CD14-positive monocyte (primary cell): ENCODE measurements around the gene SLC25A39. TPM values are rescaled to one million over a fixed set of nuclear protein-coding genes. Genes with fewer than 3 reads are reported as not detected.
A peak's percentile ranks its signal among the peaks of the same experiment; 100 is the strongest.

Experiments used
- DNase-seq, 3 donors: peaks; one replicate each; pipeline ENCODE4 v3.0.0-alpha.2; 2011 to 2022
- H2AFZ ChIP-seq: 2 replicates; pipeline ENCODE4 v1.6.0; 2012; ENCODE audit warnings: mild to moderate bottlenecking, low read depth, low read length, inconsistent platforms; ENCODE audit not compliant: insufficient read depth, poor library complexity, severe bottlenecking
- H3K27ac ChIP-seq, 2 donors: 1 replicate in 1 of 2; 2 replicates in 1 of 2; pipeline ENCODE4 v1.5.1; 2012 to 2013; ENCODE audit warnings: low read length in 2 of 2, control low read depth in 1 of 2, inconsistent platforms in 1 of 2, low read depth in 1 of 2, mild to moderate bottlenecking in 1 of 2
- H3K27me3 ChIP-seq, 2 donors: one replicate each; pipeline versions ENCODE4 v1.6.0 to v1.6.1; 2011 to 2013; ENCODE audit warnings: low read length in 2 of 2; ENCODE audit not compliant: control insufficient read depth in 2 of 2, insufficient read depth in 2 of 2
- H3K36me3 ChIP-seq, 2 donors: replicated peaks in 1 of 2; 1 replicate in 1 of 2; 2 replicates in 1 of 2; pipeline versions ENCODE4 v1.5.1 to v1.6.1; 2012 to 2013; ENCODE audit warnings: low read length in 2 of 2, control low read depth in 1 of 2, inconsistent platforms in 1 of 2, mild to moderate bottlenecking in 1 of 2; ENCODE audit not compliant: insufficient read depth in 2 of 2, control insufficient read depth in 1 of 2
- H3K4me1 ChIP-seq, 2 donors: 1 replicate in 1 of 2; 2 replicates in 1 of 2; pipeline versions ENCODE4 v1.5.1 to v1.6.1; 2012 to 2013; ENCODE audit warnings: low read length in 2 of 2, control low read depth in 1 of 2, inconsistent platforms in 1 of 2, mild to moderate bottlenecking in 1 of 2, moderate library complexity in 1 of 2; ENCODE audit not compliant: insufficient read depth in 2 of 2, control insufficient read depth in 1 of 2
- H3K4me2 ChIP-seq: replicated peaks from 2 replicates; pipeline ENCODE3; 2012; ENCODE audit warnings: low read length, moderate library complexity, mild to moderate bottlenecking; ENCODE audit not compliant: poor library complexity, severe bottlenecking; ENCODE audit errors: extremely low read depth
- H3K4me3 ChIP-seq, 3 experiments: fragments of 200-600 bp in 1 of 3; sonication (generic) in 1 of 3; replicated peaks in 1 of 3; 1 replicate in 2 of 3; 2 replicates in 1 of 3; pipeline ENCODE4 v1.5.1; 2011 to 2013; ENCODE audit warnings: low read length in 3 of 3, mild to moderate bottlenecking in 3 of 3, control low read depth in 2 of 3, low read depth in 2 of 3, inconsistent platforms in 1 of 3, moderate library complexity in 1 of 3
- H3K79me2 ChIP-seq: 2 replicates; pipeline ENCODE4 v1.6.0; 2012; ENCODE audit warnings: mild to moderate bottlenecking, control low read depth, inconsistent platforms, low read length, moderate library complexity; ENCODE audit not compliant: insufficient read depth
- H3K9ac ChIP-seq: 2 replicates; pipeline ENCODE4 v1.6.0; 2017; ENCODE audit warnings: low read length, mild to moderate bottlenecking; ENCODE audit not compliant: insufficient read depth, poor library complexity, severe bottlenecking
- H3K9me3 ChIP-seq, 2 donors: replicated peaks in 1 of 2; 1 replicate in 1 of 2; 2 replicates in 1 of 2; pipeline versions ENCODE4 v1.5.1 to v1.6.1; 2012 to 2013; ENCODE audit warnings: low read length in 2 of 2, control low read depth in 1 of 2; ENCODE audit not compliant: control insufficient read depth in 1 of 2, insufficient read depth in 1 of 2
- H4K20me1 ChIP-seq: 2 replicates; pipeline ENCODE4 v1.6.0; 2012; ENCODE audit warnings: mild to moderate bottlenecking, low read length, control low read depth, moderate library complexity; ENCODE audit not compliant: insufficient read depth
- H3K27ac Mint-ChIP-seq, 7 donors: one replicate each; pipeline ENCODE4 v1.8.0; 2020; ENCODE audit warnings: mild to moderate bottlenecking in 7 of 7, mixed read lengths in 7 of 7, moderate library complexity in 6 of 7, inconsistent platforms in 2 of 7
- H3K27me3 Mint-ChIP-seq, 3 donors: one replicate each; pipeline ENCODE4 v1.8.0; 2021 to 2022; ENCODE audit warnings: low read depth in 3 of 3, mild to moderate bottlenecking in 3 of 3, mixed read lengths in 3 of 3, moderate library complexity in 3 of 3, inconsistent platforms in 1 of 3
- H3K36me3 Mint-ChIP-seq, 2 donors: one replicate each; pipeline ENCODE4 v1.8.0; 2020; ENCODE audit warnings: mixed read lengths in 2 of 2, inconsistent platforms in 1 of 2, mild to moderate bottlenecking in 1 of 2
- H3K4me1 Mint-ChIP-seq: one replicate; pipeline ENCODE4 v1.8.0; 2020; ENCODE audit warnings: mild to moderate bottlenecking, mixed read lengths
- H3K4me3 Mint-ChIP-seq, 2 donors: one replicate each; pipeline ENCODE4 v1.8.0; 2020; ENCODE audit warnings: mild to moderate bottlenecking in 2 of 2, mixed read lengths in 2 of 2, moderate library complexity in 1 of 2
- H3K9me3 Mint-ChIP-seq, 7 donors: one replicate each; pipeline ENCODE4 v1.8.0; 2020 to 2022; ENCODE audit warnings: mixed read lengths in 7 of 7, mild to moderate bottlenecking in 6 of 7, moderate library complexity in 6 of 7, inconsistent platforms in 2 of 7
- WGBS: methylation state at CpG from one replicate; pipeline ENCODE4 v1.1.5; 2013; ENCODE audit warnings: missing lambda C conversion rate; ENCODE audit not compliant: insufficient coverage; 5-methylcytosine and 5-hydroxymethylcytosine counted together
- intact Hi-C, 2 donors: fragments of 100-400 bp; cut with micrococcal nuclease; formaldehyde crosslinking; loops; one replicate each; pipeline versions ENCODE4 v1.15.0 to v1.15.1; 2023
- polyA plus RNA-seq, 3 donors: library from polyadenylated mRNA; depleted of rRNA in 1 of 3; unstranded in 2 of 3; stranded (reverse) in 1 of 3; fragments of 300-500 nt in 2 of 3; fragments of >200 nt in 1 of 3; fragmentation: Illumina TruSeq in 2 of 3; gene quantifications; 1 replicate in 2 of 3; 2 replicates in 1 of 3; pipeline ENCODE4 v1.2.3, GENCODE V29; 2012 to 2021
- TF ChIP-seq, protein P1 (sequence below): fragments of 200-600 bp; IDR thresholded peaks from one replicate; pipeline ENCODE4 v1.8.0; 2022; ENCODE audit warnings: antibody characterized with exemption, mild to moderate bottlenecking

The SLC25A39 gene
- polyA plus RNA-seq, 3 donors: 64.0 to 74.8 (median 64.5) TPM

DNA sequence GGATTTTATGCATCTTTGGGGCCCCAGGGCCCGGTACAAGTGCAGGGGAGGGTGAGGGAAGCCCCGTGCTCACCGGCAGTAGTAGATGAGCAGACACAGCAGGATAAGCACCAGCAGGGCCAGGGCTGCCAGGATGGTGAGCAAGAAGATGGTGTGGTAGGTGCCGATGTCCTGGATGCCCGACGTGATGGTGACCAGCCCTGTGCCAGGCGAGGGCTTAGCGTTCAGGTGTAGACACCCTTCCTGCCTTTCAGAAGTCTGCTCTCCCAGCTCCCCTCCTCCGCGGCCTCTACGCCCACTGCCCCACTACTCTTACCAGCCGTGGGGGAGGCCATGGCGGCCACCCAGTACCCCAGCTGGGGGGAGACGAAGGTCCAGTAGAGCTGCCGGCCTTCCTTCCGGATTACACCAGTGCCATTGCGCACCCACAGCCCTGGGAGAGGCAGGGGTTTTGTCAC is 31.0 kb upstream of the SLC25A39 start:
- H3K9me3 Mint-ChIP-seq: peaks cover 0 to 4% (median 0%) of the 10 kb centered on the region in 7 donors
- no peaks in the 10 kb centered on the region for H3K9me3 ChIP-seq
- peaks cover 26 to 27% of the 10 kb centered on the region in 2 donors for H3K36me3 ChIP-seq
- 82% methylated on average over 13 of the region's 17 CpGs for WGBS
- H3K27ac ChIP-seq: no peak overlapping the region
- H3K4me3 Mint-ChIP-seq: peak overlapping the region in 1 of 2 donors; percentile 51
- peaks cover 11 to 40% (median 12%) of the 10 kb centered on the region in 3 donors for H3K27me3 Mint-ChIP-seq
- H3K27ac Mint-ChIP-seq: peak overlapping the region in 1 of 7 donors; percentile 53
- H3K4me1 ChIP-seq: peaks cover 5 to 27% of the 10 kb centered on the region in 2 donors
- H3K4me2 ChIP-seq: no peak overlapping the region
- peaks cover 24 to 26% of the 10 kb centered on the region in 2 donors for H3K36me3 Mint-ChIP-seq
- H3K79me2 ChIP-seq: peaks cover under 1% of the 10 kb centered on the region
- TF ChIP-seq, protein P1, sequence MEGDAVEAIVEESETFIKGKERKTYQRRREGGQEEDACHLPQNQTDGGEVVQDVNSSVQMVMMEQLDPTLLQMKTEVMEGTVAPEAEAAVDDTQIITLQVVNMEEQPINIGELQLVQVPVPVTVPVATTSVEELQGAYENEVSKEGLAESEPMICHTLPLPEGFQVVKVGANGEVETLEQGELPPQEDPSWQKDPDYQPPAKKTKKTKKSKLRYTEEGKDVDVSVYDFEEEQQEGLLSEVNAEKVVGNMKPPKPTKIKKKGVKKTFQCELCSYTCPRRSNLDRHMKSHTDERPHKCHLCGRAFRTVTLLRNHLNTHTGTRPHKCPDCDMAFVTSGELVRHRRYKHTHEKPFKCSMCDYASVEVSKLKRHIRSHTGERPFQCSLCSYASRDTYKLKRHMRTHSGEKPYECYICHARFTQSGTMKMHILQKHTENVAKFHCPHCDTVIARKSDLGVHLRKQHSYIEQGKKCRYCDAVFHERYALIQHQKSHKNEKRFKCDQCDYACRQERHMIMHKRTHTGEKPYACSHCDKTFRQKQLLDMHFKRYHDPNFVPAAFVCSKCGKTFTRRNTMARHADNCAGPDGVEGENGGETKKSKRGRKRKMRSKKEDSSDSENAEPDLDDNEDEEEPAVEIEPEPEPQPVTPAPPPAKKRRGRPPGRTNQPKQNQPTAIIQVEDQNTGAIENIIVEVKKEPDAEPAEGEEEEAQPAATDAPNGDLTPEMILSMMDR: no peak
- no peak for DNase-seq
- H4K20me1 ChIP-seq: peaks cover 30% of the 10 kb centered on the region
- H2AFZ ChIP-seq: no peak overlapping the region
- H3K4me3 ChIP-seq: no peak overlapping the region
- H3K9ac ChIP-seq: no peak overlapping the region
- H3K4me1 Mint-ChIP-seq: peaks cover 16% of the 10 kb centered on the region
- peaks cover 0 to 13% of the 10 kb centered on the region in 2 donors for H3K27me3 ChIP-seq
- intact Hi-C loops: no loop called here

DNA sequence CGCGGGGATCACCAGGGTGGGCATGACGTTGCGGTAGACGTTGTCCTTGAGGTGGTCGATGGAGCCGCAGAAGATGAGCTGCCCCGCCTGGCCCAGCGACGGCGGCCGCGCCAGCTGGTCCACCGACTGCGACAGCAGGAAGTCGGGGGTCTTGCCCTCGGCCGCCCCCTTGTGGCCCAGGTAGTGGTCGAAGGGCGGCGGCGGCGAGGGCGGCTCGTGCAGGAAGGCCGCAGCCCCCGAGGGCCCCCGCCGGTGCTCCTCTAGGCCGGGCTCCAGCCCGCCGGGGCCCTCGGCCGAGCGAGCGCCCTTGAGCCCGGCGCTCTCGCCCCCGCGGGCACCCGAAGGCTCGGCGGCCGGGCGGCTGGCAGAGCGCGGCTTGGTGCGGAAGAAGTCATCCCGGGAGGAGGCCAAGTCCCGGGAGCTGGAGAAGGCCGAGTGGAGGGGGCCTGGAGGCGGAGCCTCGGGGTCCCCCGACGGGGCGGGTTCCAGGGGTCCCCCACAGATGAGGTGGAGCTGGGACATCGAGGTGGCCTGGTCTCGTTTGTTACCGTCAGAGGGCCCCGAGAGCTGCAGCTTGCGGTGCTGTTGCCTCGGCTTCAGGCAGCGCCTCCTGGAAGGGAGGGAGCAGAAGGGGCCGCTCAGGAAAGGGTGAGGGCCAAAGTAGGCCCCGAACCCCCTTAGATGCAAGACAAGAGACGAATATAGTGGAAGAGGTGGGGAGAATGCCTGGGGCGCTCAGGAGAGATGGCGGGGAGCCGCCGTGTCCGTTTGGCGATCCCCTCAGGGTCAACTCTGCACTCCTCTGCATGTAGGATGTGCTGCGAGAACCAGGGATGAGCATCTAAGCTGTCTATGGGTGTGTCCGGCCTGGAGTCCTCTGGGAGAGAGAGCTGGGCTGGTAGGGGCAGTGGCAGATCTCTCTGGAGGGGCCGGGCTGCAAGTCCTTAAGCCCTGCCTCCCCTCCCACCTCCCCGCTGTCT is 30.2 kb upstream of the SLC25A39 start:
- Mint-ChIP-seq H3K9me3 (peaks cover 0 to 4% (median 0%) of the 10 kb centered on the region in 7 donors), H3K27me3 (peaks cover 8 to 33% (median 8%) of the 10 kb centered on the region in 3 donors), H3K27ac (peak overlapping the region in 1 of 7 donors; percentile 30), H3K4me3 (peak overlapping the region; percentile 63 to 80), H3K4me1 (peaks cover 16% of the 10 kb centered on the region), H3K36me3 (peaks cover 31 to 34% of the 10 kb centered on the region in 2 donors)
- peaks cover 38% of the 10 kb centered on the region for H4K20me1 ChIP-seq
- H3K27ac ChIP-seq: no peak overlapping the region
- H3K36me3 ChIP-seq: peaks cover 34 to 35% of the 10 kb centered on the region in 2 donors
- TF ChIP-seq, protein P1: peak; percentile 35
- no peak overlapping the region for H2AFZ ChIP-seq
- H3K4me1 ChIP-seq: peaks cover 7 to 35% of the 10 kb centered on the region in 2 donors
- intact Hi-C loops: loop anchor here in 1 of 2 donors (5.0 kb wide), 1 partner anchor 38 kb away; no protein-coding TSS in a partner anchor
- DNase-seq: peak in 1 of 3 donors; percentile 43
- peak overlapping the region; percentile 41 for H3K4me2 ChIP-seq
- WGBS: 60% methylated on average over 67 of the region's 77 CpGs
- no peak overlapping the region for H3K9ac ChIP-seq
- peaks cover 0 to 6% of the 10 kb centered on the region in 2 donors for H3K27me3 ChIP-seq
- H3K79me2 ChIP-seq: peaks cover 8% of the 10 kb centered on the region
- H3K9me3 ChIP-seq: no peaks in the 10 kb centered on the region
- no peak overlapping the region for H3K4me3 ChIP-seq
